GM21515 (cell line): Measurements from ENCODE around the gene PLXND1.
"Not testable (repeated sequence)": the region's sequence is repeated elsewhere in the genome, so short reads cannot be mapped to it uniquely, and the experiment has no call there.

Experiments
- ATAC-seq: cut with Tn5 transposase; IDR thresholded peaks from one replicate; pipeline ENCODE4 v1.9.1; 2021; ENCODE audit not compliant: unreplicated experiment

PLXND1 gene

DNA sequence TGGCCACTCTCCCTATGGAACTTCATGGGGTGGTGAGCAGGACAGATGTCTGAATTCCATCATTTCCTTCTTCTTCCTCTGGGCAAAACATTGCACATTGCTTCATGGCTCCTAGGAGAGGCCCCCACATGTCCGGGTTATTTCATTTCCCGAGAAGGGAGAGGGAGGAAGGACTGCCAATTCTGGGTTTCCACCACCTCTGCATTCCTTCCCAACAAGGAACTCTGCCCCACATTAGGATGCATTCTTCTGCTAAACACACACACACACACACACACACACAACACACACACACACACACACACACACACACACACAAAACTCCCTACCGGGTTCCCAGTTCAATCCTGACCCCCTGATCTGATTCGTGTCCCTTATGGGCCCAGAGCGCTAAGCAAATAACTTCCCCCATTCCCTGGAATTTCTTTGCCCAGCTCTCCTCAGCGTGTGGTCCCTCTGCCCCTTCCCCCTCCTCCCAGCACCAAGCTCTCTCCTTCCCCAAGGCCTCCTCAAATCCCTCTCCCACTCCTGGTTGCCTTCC is 76.2 kb downstream of the PLXND1 start:
- no peak for ATAC-seq

DNA sequence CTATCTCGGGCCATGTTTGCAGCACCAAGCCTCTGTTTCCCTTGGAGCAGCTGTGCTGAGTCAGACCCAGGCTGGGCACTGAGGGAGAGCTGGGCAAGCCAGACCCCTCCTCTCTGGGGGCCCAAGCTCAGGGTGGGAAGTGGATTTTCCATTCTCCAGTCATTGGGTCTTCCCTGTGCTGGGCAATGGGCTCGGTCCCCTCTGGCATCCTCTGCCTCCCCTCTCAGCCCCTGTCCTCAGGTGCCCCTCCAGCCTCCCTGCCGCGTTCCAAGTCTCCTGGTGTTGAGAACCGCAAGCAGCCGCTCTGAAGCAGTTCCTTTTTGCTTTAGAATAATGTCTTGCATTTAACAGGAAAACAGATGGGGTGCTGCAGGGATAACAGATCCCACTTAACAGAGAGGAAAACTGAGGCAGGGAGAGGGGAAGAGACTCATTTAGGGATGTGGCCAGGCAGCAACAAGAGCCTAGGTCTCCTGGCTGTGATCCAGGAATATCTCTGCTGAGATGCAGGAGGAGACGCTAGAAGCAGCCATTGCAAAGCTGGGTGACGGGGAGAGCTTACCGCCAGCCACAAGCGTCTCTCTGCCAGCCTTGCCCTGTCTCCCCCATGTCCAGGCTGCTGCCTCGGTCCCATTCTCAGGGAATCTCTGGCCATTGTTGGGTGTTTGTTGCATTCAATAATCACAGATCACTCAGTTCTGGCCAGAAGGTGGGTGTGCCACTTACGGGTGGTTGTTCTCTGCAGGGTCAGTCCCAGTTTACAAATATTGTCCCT is 76.9 kb downstream of the PLXND1 start:
- no peak for ATAC-seq

DNA sequence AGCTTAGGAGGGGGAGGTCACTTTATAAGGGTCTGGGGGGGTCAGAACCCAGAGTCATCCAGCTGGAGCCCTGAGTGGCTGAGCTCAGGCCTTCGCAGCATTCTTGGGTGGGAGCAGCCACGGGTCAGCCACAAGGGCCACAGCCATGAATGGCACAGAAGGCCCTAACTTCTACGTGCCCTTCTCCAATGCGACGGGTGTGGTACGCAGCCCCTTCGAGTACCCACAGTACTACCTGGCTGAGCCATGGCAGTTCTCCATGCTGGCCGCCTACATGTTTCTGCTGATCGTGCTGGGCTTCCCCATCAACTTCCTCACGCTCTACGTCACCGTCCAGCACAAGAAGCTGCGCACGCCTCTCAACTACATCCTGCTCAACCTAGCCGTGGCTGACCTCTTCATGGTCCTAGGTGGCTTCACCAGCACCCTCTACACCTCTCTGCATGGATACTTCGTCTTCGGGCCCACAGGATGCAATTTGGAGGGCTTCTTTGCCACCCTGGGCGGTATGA is 77.8 kb downstream of the PLXND1 start, which contains the start of gene RHO:
TSS of gene RHO (plus strand) at position 51 of the 512 bp plus-strand sequence. CDS start at position 146, 95 bp downstream.
- no peak for ATAC-seq

DNA sequence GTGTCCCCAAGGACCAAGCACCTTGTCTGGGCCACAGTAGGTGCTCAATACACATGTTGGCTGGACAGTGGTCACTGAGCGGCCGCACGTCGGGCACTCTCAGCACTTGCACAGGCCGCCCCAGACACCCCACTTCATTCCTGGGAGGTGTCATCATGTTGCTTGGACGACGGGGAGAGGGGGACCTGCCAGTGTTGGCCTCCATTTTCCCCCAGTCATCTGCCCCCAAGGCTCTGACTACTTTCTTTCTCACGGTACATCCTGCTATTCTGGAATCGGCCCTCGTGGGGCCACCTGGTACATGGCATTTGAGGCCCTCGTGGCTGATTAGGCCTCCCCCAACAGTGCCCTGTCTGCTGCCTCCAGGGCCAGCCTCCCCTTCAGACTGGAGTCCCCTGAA is 79.2 kb downstream of the PLXND1 start:
- no peak for ATAC-seq

DNA sequence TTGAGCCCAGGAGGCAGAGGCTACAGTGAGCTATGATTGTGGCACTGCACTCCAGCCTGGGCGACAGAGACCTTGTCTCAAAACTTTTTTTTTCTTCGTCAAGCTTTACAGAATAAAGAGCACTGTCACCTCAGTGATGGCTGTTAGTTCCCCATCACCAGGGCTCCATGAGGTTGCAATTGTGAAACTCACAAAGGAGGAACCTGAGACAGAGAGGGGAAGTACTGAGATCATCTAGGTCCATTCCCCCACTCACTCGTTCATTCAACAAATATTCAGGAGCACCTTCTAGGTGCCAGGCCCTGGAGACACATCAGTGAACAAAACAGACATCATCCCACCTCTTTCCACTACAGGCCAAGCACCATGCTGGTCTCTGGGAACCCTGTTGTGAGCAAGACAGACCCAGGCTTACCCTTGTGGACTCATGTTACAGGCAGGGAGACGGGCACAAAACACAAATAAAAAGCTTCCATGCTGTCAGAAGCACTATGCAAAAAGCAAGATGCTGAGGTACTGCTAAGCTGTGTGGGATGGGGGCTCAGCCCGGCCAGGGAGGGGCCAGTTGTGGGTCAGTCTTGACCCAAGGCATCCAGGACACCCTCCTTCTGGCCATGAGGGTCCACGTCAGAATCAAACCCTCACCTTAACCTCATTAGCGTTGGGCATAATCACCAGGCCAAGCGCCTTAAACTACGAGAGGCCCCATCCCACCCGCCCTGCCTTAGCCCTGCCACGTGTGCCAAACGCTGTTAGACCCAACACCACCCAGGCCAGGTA is 80.2 kb downstream of the PLXND1 start:
- peak; percentile 84 for ATAC-seq

DNA sequence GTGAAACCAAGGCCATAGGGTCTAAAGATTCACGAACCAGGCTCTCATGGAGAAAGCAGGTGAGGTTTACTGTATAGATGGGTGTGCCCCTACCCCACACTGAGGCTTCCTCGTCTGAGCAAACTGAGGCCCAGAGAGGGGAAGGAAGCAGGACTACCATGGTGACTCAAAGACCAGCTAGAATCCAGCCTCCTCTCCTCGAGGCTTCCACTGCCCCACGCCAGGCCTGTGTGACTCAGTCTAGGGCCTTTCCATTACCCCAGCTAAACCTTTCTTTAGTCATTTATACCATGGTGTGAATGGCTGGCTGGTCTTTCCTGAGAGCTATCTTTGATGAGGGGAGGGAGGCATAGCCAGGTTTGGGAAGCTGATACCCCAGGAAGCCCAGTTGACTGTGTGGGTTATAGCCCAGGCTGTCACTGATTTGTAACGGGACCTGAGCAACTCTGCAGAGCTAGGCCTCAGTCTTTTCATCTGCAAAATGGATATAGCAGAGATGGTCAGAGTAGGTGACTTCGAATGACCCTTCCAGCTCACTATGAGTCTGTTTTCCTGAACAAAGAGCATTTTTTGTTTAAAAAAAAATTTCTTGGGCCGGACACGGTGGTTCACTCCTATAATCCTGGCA is 81.0 kb downstream of the PLXND1 start:
- no peak for ATAC-seq

DNA sequence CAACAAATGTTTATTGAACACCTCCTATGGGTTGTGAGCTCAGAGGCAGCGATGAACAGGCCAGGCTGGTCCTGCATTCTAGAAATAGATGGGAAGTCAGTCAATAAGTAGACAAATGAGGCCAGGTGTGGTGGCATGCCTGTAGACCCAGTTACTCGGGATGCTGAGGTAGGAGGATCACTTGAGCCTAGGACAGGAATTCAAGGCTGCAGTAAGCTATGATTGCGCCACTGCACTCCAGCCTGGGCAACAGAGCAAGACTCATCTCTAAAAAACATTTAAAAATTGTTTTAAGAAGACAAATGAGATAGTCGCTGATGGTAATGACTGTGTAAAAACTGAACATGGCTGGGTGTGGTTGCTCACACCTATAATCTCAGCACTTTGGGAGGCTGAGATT is 82.4 kb downstream of the PLXND1 start:
- ATAC-seq: no peak

DNA sequence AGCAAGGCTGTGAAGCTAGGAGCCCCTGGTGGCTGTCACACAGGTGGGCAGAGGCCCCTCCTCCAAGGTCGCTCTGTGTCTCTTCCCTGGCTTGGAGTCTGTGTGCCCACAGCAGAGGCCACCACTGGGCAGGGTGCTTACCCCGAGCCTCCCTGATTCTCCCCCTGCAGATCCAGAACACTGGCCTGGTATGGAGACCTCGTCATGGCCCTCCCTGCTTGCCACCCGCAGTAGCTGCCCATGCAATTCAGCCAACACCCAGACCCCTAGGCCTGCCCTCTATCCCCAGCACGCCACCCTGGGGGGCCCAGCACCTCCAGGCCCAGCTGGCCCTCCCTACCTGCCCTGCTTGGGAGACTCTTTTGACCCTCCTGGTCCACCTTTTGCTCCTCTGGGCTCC is 83.5 kb downstream of the PLXND1 start:
- ATAC-seq: no peak

DNA sequence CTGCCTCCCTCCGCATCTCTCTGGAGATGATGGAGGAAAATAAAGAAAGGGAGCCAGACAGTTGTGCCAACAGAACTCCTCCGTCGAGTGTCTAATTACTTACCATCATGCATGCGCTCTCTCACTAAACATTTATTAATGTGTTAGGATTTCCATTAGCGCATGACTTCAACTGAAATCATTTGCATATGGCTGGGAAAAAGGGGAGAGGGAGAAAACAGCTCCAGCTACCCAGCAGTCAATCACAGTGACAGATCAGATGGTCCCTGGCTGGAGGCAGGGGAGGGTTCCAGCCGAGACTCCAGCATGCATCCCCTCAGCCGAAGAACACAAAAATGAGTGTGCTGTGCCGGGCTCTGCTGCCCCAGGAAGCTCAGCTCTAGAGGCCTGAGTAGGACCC is 84.9 kb downstream of the PLXND1 start:
- no peak for ATAC-seq

DNA sequence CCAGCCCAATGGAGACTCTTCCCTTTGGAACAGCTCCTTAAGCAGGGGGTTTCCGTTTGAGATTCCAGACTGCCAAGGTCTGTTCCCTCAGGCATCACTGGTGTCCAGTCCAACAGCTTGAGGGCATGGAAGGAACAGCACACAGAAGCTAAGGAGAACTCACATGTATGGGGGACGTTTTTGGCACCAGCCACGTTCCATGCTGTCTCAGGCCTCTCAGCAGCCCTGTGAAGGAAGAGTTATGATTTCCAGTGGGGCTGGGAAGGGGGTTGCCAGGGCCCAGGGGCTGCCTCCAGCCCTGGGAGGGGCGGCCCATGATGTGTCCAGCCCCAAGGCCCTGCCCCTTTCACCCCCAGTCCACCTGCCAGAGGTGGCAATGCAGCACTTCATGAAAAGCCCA is 85.5 kb downstream of the PLXND1 start:
- no peak for ATAC-seq

DNA sequence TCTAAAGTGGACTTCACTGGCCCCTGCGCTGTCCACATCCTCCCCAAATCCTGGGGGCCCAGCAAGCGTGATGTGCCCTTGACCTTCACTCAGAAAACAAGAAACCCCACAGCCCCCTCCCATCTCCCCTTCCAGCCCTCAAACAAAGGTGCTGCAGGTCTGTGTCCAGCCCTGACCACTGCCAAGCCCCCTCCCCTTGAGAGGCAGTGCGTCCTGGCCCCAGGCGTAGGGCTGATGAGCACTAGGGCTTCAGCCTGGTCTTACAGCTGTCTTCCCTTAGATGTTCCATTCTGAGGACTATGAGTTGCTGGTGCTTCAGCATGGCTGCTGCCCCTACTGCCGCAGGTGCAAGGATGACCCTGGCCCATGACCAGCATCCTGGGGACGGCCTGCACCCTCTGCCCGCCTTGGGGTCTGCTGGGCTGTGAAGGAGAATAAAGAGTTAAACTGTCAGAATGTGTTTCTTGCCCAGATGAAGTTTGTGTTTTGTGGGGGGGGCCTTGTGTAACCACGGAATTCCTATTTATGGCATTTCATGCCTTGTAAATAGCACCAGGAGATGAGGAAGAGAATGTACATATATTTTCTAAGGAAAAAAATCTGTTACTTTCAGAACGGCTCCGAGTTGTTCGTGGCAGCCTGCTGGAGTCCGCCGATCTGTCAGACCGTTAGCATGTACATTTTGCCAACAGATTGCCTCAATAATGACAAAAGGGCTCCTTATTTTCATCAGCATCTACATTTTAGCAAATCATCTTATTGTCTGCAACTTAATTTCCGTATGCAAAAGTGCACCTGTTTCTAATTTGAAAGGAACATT is 86.4 kb downstream of the PLXND1 start:
- no peak for ATAC-seq

DNA sequence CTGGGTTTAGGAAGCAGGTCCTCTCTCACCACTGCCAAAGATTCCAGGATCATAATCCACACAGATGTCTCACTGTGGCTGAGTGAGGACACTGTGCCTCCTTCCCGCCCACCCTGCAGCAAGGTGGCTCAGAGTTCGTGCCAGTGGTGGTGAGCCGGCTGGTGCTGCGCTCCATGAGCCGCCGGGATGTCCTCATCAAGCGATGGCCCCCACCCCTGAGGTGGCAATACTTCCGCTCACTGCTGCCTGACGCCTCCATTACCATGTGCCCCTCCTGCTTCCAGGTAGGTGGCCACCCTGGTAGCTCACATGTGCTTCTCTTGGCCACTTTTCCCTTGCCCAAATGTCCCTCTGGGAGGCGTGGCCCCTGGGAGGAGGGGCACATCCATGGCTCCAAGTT is 87.0 kb downstream of the PLXND1 start:
- ATAC-seq: no peak

DNA sequence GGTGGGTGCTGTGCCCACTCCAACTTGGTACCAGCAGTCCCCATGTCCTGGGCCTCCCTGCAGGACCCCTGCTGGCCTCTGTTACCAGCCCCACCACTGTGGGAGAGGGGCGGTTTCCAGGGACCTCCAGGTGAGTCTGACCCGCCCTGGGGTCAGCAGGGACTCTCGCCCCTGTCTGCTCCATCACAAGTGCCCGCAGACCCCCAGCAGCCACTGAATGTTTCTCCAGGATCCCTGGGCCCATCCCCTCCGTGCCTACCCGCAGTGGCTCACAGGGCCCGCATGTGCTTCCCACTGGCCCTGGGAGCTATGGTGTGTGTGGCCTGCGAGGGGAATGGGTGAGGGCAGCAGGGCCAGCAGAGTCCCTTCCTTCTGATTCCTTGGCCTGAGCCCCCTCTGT is 87.9 kb downstream of the PLXND1 start:
- ATAC-seq: no peak

DNA sequence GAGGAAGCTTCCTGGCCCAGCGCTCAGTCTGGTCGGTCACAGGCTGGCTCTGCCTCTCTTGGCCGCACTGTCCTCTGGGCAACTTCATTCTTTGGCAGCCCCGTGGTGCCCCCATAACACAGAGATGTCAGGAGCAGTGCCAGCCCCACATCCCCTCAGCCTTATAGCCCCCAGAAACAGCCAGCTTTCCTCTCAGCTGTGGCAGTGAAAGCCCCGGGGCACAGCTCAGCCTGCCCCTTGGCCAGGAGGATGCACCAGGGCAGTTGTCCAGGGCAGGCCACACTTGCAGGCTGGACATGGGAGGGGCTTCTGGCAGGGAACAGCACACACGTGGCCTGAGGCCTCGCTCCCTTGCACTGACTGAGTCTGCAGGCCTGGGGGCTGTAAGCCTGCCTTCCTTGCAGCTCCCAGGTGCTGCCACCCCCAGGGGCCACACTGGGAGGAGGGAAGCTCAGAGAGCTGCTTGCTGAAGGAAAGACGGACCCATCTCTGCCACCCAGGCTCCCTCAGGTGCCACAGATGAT is 88.4 kb downstream of the PLXND1 start:
- ATAC-seq: no peak

DNA sequence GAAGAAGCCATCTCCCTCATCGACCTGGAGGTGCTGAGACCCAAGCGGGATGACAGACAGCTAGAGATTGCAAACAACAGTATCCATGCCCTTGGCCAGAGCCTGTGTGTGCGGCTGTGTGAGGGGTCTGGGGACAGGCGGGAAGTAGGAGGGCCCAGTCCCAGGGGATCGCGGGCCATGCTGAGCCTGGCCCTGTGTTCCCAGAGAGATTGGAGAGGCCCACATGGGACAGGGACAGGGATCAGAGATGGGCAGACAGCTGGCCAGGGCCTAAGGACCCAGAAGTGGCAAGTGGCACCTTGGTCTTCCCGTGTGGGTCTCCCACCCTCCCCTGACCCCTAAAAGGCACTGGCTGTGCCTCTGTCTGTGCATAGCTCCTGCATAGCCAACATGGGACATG is 89.0 kb downstream of the PLXND1 start:
- ATAC-seq: no peak

DNA sequence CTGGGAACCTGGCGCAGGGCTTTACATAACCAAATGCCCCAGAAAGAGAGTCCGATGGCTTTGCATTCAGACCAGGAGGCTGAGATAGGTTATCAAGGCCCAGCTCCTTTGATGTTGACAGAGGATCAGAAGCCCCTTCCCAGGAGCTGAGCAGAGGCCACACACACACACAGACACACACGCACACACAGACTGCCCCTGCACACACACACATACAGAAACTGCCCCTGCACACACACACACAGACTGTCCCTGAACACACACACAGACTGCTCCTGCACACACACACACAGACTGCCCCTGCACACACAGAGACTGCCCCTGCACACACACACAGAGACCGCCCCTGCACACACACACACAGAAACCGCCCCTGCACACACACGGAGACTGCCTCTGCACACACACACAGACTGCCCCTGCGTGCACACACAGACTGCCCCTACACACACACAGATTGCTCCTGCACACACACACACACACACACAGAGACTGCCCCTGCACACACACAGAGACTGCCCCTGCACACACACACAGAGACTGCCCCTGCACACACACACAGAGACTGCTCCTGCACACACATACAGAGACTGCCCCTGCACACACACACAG is 90.5 kb downstream of the PLXND1 start:
- ATAC-seq: not testable (repeated sequence)

DNA sequence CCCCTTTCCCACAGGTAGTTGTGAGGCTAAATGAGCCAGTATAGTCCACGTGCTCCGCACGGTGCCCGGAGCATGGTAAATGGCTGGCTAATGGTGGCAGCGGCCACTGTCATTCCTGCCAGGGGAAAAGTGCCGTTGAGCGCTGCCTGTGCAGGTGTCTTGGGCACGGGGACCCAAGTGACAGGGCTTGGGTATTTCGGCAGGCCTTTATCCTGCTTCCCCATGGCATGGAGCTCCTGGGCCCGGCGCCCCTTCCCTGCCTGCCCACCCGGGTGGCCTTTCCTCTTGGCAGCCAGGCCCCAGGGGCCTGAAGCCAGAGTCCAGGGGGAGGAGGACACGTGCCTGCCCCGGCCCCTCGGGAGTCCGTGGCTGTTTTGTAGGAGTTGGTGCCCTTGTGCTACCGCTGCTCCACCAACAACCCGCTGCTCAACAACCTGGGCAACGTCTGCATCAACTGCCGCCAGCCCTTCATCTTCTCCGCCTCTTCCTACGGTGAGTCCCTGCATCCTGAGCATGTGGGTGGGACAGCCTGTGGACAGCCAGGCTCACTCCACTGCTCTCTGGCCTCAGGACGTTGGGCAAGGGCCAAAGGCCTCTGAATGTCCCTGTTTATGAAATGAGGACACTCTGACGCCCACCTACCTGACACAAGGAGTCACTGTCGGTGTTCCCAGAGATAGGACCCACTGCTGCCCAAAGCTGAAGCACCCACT is 91.2 kb downstream of the PLXND1 start:
- not testable (repeated sequence) for ATAC-seq

DNA sequence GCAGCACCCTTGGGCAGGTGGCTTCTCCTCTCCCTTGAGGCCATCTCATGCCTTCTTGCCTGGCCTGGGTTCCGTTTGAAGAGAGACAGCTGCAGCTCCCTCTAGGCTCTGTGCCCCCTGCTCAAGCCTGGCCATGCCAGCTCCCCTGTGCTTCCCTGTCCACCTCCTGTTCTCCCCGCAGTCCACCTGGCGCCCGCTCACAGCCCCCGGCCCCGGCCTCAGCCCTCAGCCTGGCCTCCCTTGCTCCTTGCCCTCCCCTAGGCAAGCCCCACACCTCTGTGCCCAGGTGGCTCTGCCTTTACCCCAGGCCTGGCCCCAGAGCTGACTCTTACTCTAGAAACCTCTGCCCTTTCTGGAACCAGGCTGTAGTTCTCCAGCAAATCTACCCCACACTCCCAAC is 91.9 kb downstream of the PLXND1 start:
- no peak for ATAC-seq

DNA sequence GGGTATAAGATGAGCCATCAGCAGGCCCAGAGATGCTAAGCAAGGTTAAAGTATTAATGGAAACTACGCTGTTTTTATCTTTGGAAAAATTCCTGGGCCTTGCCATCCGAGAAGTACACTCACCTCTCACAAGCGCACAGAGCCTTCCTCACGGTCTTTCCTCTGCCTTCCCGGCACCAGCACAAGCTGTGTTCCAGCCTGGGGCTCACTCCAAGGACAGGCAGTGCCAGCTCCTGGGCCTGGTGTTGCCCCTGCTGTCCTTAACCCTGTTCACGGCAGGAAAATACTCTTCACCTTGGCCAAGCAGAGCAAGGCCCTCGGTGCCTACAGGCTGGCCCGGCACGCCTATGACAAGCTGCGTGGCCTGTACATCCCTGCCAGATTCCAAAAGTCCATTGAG is 92.4 kb downstream of the PLXND1 start:
- ATAC-seq: no peak
